Natural killer cell (primary cell): Measurements from ENCODE around the gene PPP1R1B. TPM values are rescaled to one million over a fixed set of nuclear protein-coding genes. Genes with fewer than 3 reads are reported as not detected.

Experiments used
- ATAC-seq, 3 donors: fragments of 150-1000 bp in 2 of 3; fragments of 200-7000 bp in 1 of 3; cut with Tn5 transposase; 1 replicate in 1 of 3; 2 replicates in 2 of 3; pipeline ENCODE4 v1.10.0; 2021; ENCODE audit warnings: mild to moderate bottlenecking in 2 of 3, moderate library complexity in 2 of 3
- DNase-seq, 2 donors: peaks; one replicate each; pipeline versions ENCODE4 v3.0.0 to v3.0.0-alpha.2; 2013 to 2021; ENCODE audit warnings: mixed read lengths in 1 of 2
- H3K27ac ChIP-seq: one replicate; pipeline ENCODE4 v1.5.1; 2013; ENCODE audit warnings: mild to moderate bottlenecking, low read length
- H3K27me3 ChIP-seq: one replicate; pipeline ENCODE4 v1.6.1; 2013; ENCODE audit warnings: low read length; ENCODE audit not compliant: control insufficient read depth, insufficient read depth
- H3K36me3 ChIP-seq: one replicate; pipeline ENCODE4 v1.6.1; 2013; ENCODE audit warnings: low read length; ENCODE audit not compliant: control insufficient read depth, insufficient read depth
- H3K4me1 ChIP-seq: one replicate; pipeline ENCODE4 v1.6.1; 2013; ENCODE audit warnings: low read length; ENCODE audit not compliant: control insufficient read depth, insufficient read depth
- H3K4me3 ChIP-seq: one replicate; pipeline ENCODE4 v1.5.1; 2013; ENCODE audit warnings: low read length
- H3K9me3 ChIP-seq: one replicate; pipeline ENCODE4 v1.6.1; 2013; ENCODE audit warnings: low read length; ENCODE audit not compliant: control insufficient read depth, insufficient read depth
- H3K27ac Mint-ChIP-seq, 2 donors: one replicate each; pipeline ENCODE4 v1.8.0; 2022; ENCODE audit warnings: mild to moderate bottlenecking in 2 of 2, mixed read lengths in 2 of 2, moderate library complexity in 1 of 2
- H3K27me3 Mint-ChIP-seq, 2 donors: one replicate each; pipeline ENCODE4 v1.8.0; 2022; ENCODE audit warnings: low read depth in 2 of 2, mixed read lengths in 2 of 2
- H3K36me3 Mint-ChIP-seq: one replicate; pipeline ENCODE4 v1.8.0; 2022; ENCODE audit warnings: mixed read lengths
- H3K4me1 Mint-ChIP-seq, 2 donors: one replicate each; pipeline ENCODE4 v1.8.0; 2022; ENCODE audit warnings: mixed read lengths in 2 of 2
- H3K4me3 Mint-ChIP-seq: one replicate; pipeline ENCODE4 v1.8.0; 2022; ENCODE audit warnings: mild to moderate bottlenecking, moderate library complexity, mixed read lengths
- H3K9me3 Mint-ChIP-seq, 2 donors: one replicate each; pipeline ENCODE4 v1.8.0; 2022; ENCODE audit warnings: mixed read lengths in 2 of 2
- WGBS: methylation state at CpG from one replicate; pipeline ENCODE4 v1.1.7; 2013; ENCODE audit warnings: missing lambda C conversion rate; ENCODE audit not compliant: insufficient coverage; 5-methylcytosine and 5-hydroxymethylcytosine counted together
- intact Hi-C: fragments of 100-400 bp; cut with micrococcal nuclease; formaldehyde crosslinking; loops from one replicate; pipeline ENCODE4 v1.14.2; 2022
- total RNA-seq, 4 donors: library from RNA; stranded (reverse); fragments of 120-200 nt in 1 of 4; gene quantifications; one replicate each; pipeline versions ENCODE4 v1.2.3 to v1.2.4, GENCODE V29; 2013 to 2022
- TF ChIP-seq, protein P1 (sequence below): fragments of 200-600 bp; IDR thresholded peaks from one replicate; pipeline ENCODE4 v1.8.0; 2022; ENCODE audit warnings: antibody characterized with exemption

Gene PPP1R1B
- total RNA-seq, 3 donors from 2014 or later (not counting 1 experiment from before 2014, with no cell fraction given): not detected

DNA sequence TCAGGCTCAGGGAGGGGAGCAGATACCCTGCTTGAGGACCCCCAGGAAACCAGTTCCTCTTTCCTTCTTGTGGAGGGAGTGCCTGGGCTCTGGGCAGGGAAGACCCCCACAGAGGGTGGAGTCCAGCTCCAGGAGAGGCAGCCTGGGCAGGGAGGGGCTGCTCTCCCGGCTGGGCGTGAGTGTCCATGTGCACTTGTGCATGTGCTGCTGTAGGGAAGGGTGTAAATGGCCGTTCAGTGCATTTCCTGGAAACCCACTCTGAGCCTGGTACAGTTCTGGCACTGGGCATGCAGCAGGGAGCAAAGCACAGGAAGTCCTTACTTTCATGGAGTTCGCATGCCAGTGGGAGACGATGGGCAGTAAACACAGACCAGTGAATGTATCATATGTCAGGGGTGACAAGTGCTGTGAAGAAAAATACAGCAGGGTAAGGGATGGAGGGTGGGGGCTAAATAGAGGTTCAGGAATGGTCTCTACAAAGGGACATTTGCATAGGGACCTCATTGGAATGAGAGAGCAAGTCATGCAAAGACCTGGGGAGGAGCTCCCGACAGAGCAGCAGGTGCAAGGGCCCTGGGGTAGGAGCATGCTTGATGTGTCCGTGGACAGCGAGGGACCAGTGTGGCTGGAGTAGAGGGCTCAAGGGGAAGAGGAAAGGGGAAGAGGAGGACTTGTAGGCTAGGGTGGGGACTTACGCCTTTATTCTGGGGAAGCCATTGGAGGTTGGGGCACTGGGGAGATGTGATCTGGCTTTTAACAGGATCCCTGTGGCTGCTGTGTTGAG, 15.7 kb downstream of the PPP1R1B start:
- intact Hi-C loops: no loop called here
- peak overlapping the region; percentile 5 to 54 for H3K27ac Mint-ChIP-seq
- WGBS: 85% methylated on average over 9 of the region's 9 CpGs

DNA sequence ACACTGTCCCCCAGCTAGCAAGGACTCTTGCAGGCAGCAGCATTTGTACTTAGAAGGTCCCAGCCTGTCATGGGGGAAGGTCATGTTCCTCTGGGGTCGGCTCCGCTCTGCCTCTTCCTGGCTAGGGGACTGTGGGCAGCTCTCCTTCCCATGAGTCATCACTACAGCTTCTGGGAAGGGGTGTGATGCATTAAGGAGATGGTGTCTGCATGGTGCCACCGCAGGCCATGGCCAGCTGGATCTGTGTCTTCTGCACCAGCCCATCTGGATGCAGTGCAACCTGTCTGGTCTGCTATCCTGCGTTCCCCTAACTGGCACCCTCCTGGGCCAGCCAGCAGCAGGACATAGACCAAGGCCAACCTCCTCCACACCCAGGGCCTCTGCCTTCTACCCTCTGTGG, 16.5 kb downstream of the PPP1R1B start:
- Mint-ChIP-seq H3K36me3 (no peaks in the 10 kb centered on the region), H3K4me3 (no peak overlapping the region), H3K4me1 (peaks cover 74 to 75% of the 10 kb centered on the region in 2 donors), H3K27ac (peak overlapping the region; percentile 5 to 54), H3K27me3 (no peaks in the 10 kb centered on the region), H3K9me3 (no peaks in the 10 kb centered on the region)
- DNase-seq: no peak
- intact Hi-C loops: no loop called here
- no peak for ATAC-seq
- Histone ChIP-seq H3K36me3 (no peaks in the 10 kb centered on the region), H3K4me1 (peaks cover 64% of the 10 kb centered on the region), H3K27me3 (no peaks in the 10 kb centered on the region), H3K4me3 (no peak overlapping the region), H3K9me3 (no peaks in the 10 kb centered on the region), H3K27ac (no peak overlapping the region)
- TF ChIP-seq, protein P1, sequence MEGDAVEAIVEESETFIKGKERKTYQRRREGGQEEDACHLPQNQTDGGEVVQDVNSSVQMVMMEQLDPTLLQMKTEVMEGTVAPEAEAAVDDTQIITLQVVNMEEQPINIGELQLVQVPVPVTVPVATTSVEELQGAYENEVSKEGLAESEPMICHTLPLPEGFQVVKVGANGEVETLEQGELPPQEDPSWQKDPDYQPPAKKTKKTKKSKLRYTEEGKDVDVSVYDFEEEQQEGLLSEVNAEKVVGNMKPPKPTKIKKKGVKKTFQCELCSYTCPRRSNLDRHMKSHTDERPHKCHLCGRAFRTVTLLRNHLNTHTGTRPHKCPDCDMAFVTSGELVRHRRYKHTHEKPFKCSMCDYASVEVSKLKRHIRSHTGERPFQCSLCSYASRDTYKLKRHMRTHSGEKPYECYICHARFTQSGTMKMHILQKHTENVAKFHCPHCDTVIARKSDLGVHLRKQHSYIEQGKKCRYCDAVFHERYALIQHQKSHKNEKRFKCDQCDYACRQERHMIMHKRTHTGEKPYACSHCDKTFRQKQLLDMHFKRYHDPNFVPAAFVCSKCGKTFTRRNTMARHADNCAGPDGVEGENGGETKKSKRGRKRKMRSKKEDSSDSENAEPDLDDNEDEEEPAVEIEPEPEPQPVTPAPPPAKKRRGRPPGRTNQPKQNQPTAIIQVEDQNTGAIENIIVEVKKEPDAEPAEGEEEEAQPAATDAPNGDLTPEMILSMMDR: no peak
- WGBS: 85% methylated on average over 4 of the region's 4 CpGs

More for the DNA sequence above, 15.7 kb downstream of the PPP1R1B start:
- DNase-seq: no peak
- no peaks in the 10 kb centered on the region for H3K27me3 ChIP-seq
- H3K36me3 Mint-ChIP-seq: no peaks in the 10 kb centered on the region
- H3K4me3 ChIP-seq: no peak overlapping the region
- no peak for ATAC-seq
- no peaks in the 10 kb centered on the region for H3K27me3 Mint-ChIP-seq
- H3K9me3 Mint-ChIP-seq: no peaks in the 10 kb centered on the region
- peaks cover 72% of the 10 kb centered on the region for H3K4me1 ChIP-seq
- H3K27ac ChIP-seq: no peak overlapping the region
- no peaks in the 10 kb centered on the region for H3K36me3 ChIP-seq
- peaks cover 82 to 83% of the 10 kb centered on the region in 2 donors for H3K4me1 Mint-ChIP-seq
- no peaks in the 10 kb centered on the region for H3K9me3 ChIP-seq
- peak overlapping the region; percentile 43 for H3K4me3 Mint-ChIP-seq
- TF ChIP-seq, protein P1: no peak

DNA sequence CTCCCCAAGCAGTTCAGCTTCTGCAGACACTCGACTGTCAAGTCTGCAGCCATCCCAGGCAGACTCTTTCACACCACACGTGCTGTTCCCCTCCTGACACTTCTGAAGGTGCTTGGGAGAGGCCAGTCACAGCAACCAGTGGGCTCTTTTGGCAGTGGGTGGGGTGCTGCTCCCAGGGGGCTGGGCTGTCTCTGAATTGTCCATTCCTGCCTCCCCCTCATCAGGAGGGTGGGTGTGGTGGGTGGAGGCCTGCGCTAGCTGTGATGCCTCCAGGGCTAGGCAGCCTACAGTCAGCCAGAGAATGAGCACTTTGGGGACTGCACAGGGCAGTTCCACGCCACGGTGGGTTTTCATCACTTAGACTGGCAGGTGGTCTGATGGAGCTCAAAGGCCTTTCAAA, 20.5 kb downstream of the PPP1R1B start:
- H3K4me1 Mint-ChIP-seq: peaks cover 66 to 68% of the 10 kb centered on the region in 2 donors
- intact Hi-C loops: no loop called here
- H3K27me3 ChIP-seq: no peaks in the 10 kb centered on the region
- no peak overlapping the region for H3K27ac Mint-ChIP-seq
- 79% methylated on average over 5 of the region's 5 CpGs for WGBS
- no peak for DNase-seq
- no peaks in the 10 kb centered on the region for H3K36me3 Mint-ChIP-seq
- no peaks in the 10 kb centered on the region for H3K9me3 Mint-ChIP-seq
- H3K27ac ChIP-seq: no peak overlapping the region
- no peak overlapping the region for H3K4me3 Mint-ChIP-seq
- ATAC-seq: no peak
- H3K9me3 ChIP-seq: no peaks in the 10 kb centered on the region
- no peak overlapping the region for H3K4me3 ChIP-seq
- TF ChIP-seq, protein P1: no peak
- no peaks in the 10 kb centered on the region for H3K27me3 Mint-ChIP-seq
- H3K4me1 ChIP-seq: peaks cover 24% of the 10 kb centered on the region
- peaks cover 2% of the 10 kb centered on the region for H3K36me3 ChIP-seq
